ENCODE results near the gene SPDYE18. TPM values are rescaled to one million over a fixed set of nuclear protein-coding genes. Genes with fewer than 3 reads are reported as not detected.
"Not testable (repeated sequence)": the region's sequence is repeated elsewhere in the genome, so short reads cannot be mapped to it uniquely, and the experiment has no call there.

SPDYE18 gene
- total RNA-seq, 1 experiment from 2014 or later = not detected

DNA sequence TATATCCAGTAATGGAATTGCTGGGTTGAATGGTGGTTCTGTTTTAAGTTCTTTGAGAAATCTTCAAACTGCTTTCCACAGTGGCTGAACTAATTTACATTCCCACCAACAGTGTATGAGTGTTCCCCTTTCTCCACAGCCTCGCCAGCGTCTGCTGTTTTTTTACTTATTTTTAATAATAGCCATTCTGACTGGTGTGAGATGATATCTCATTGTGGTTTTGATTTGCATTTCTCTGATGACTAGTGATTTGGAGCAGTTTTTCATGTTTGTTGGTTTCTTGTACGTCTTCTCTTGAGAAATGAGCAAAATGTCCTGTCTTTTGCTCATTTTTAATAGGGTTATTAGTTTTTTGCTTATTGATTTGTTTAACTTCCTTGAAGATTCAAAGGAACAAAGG, 38.1 kb upstream of the SPDYE18 start:
- POLR2A ChIA-PET (ENCODE audit: unreplicated experiment); H3K4me2 ChIP-seq (ENCODE audit: low read length); DNase-seq; H3K9me3 ChIP-seq (ENCODE audit: low read length); H3K27me3 ChIP-seq (ENCODE audit: low read length); H3K9me2 ChIP-seq (replicated peaks; ENCODE audit: low read length); BruUV-seq (replicated peaks); H2AFZ ChIP-seq (ENCODE audit: low read length); H3K9ac ChIP-seq (ENCODE audit: low read length); H3K79me2 ChIP-seq (ENCODE audit: low read length); H3K36me3 ChIP-seq (ENCODE audit: low read depth, low read length); intact Hi-C loops (cut with micrococcal nuclease); ATAC-seq; H3K4me3 ChIP-seq (ENCODE audit: low read length); H3F3A ChIP-seq (ENCODE audit: low read length, unreplicated experiment); H3K27ac ChIP-seq (ENCODE audit: low read length); CTCF ChIA-PET; H3K4me1 ChIP-seq (ENCODE audit: insufficient read depth, low read length); H4K20me1 ChIP-seq (ENCODE audit: low read length): not testable (repeated sequence)

GRCh38 chr7:77092301-77092700, 29.9 kb upstream of the SPDYE18 start:
- ATAC-seq; H3K4me1 ChIP-seq (ENCODE audit: insufficient read depth, low read length); H3K4me3 ChIP-seq (ENCODE audit: low read length); H3K4me2 ChIP-seq (ENCODE audit: low read length); H3K27me3 ChIP-seq (ENCODE audit: low read length); BruUV-seq (replicated peaks); H3K9me2 ChIP-seq (replicated peaks; ENCODE audit: low read length); H3K27ac ChIP-seq (ENCODE audit: low read length); H4K20me1 ChIP-seq (ENCODE audit: low read length); intact Hi-C loops (cut with micrococcal nuclease); H3K9ac ChIP-seq (ENCODE audit: low read length); H3K36me3 ChIP-seq (ENCODE audit: low read depth, low read length); DNase-seq; H3K79me2 ChIP-seq (ENCODE audit: low read length); H2AFZ ChIP-seq (ENCODE audit: low read length); POLR2A ChIA-PET (ENCODE audit: unreplicated experiment); H3K9me3 ChIP-seq (ENCODE audit: low read length); CTCF ChIA-PET; H3F3A ChIP-seq (ENCODE audit: low read length, unreplicated experiment): not testable (repeated sequence)

DNA sequence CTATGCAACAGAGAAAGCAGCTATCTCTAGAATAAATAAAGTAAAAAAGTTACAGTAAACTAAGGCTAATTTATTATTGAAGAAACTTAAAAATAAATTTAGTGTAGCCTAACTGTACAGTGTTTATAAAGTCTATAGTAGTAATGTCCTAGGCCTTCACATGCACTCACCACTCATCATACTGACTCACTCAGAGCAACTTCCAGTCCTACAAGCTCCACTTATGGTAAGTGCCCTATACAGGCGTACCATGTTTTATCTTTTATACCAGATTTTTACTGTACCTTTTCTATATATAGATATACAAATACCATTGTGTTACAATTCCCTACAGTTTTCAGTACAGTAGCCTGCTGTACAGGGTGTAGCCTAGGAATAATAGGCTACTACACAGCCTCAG, 19.8 kb upstream of the SPDYE18 start:
- H3K27me3 ChIP-seq (ENCODE audit: low read length); H4K20me1 ChIP-seq (ENCODE audit: low read length); H3K9me2 ChIP-seq (replicated peaks; ENCODE audit: low read length); BruUV-seq (replicated peaks); intact Hi-C loops (cut with micrococcal nuclease); CTCF ChIA-PET; H3K36me3 ChIP-seq (ENCODE audit: low read depth, low read length); H3K9ac ChIP-seq (ENCODE audit: low read length); ATAC-seq; H3K9me3 ChIP-seq (ENCODE audit: low read length); H3K79me2 ChIP-seq (ENCODE audit: low read length); H2AFZ ChIP-seq (ENCODE audit: low read length); H3K4me3 ChIP-seq (ENCODE audit: low read length); POLR2A ChIA-PET (ENCODE audit: unreplicated experiment); H3F3A ChIP-seq (ENCODE audit: low read length, unreplicated experiment); H3K4me2 ChIP-seq (ENCODE audit: low read length); DNase-seq; H3K27ac ChIP-seq (ENCODE audit: low read length): not testable (repeated sequence)
- peaks cover 11% of the 10 kb centered on the region; the same call in 1 of the 2 replicates for H3K4me1 ChIP-seq (ENCODE audit: insufficient read depth, low read length)

DNA sequence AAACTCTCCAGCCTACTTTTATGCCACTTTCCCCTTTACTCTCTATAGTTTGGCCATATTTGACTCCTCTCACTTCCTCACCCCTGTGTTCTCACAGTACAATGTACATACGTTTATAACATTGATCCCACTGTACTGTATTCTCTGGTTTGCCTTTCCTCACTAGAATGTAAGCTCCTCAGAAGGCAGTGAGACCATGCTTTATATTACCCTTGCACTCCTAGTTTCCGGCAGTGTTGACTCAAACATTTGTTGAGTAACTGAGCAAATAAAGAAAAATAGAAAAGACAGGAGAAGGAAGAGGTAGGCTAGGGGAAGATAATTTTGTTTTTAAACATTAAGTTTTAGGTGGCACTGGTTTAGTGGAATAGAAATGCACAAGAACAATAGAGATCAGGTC, 17.9 kb upstream of the SPDYE18 start:
- H3K27me3 ChIP-seq (ENCODE audit: low read length); H3K36me3 ChIP-seq (ENCODE audit: low read depth, low read length); H4K20me1 ChIP-seq (ENCODE audit: low read length); BruUV-seq (replicated peaks); POLR2A ChIA-PET (ENCODE audit: unreplicated experiment); H3K9me3 ChIP-seq (ENCODE audit: low read length); intact Hi-C loops (cut with micrococcal nuclease); H3K9me2 ChIP-seq (replicated peaks; ENCODE audit: low read length); CTCF ChIA-PET; H3K9ac ChIP-seq (ENCODE audit: low read length); H3F3A ChIP-seq (ENCODE audit: low read length, unreplicated experiment); H3K79me2 ChIP-seq (ENCODE audit: low read length); H3K4me3 ChIP-seq (ENCODE audit: low read length); DNase-seq; H2AFZ ChIP-seq (ENCODE audit: low read length): not testable (repeated sequence)
- peak; percentile 89 for ATAC-seq
- Histone ChIP-seq H3K4me1 (ENCODE audit: insufficient read depth, low read length) (peaks cover 11% of the 10 kb centered on the region; the same call in 1 of the 2 replicates), H3K27ac (ENCODE audit: low read length) (peak overlapping the region; percentile 71), H3K4me2 (ENCODE audit: low read length) (peak overlapping the region; percentile 50; the same call in 1 of the 2 replicates)

DNA sequence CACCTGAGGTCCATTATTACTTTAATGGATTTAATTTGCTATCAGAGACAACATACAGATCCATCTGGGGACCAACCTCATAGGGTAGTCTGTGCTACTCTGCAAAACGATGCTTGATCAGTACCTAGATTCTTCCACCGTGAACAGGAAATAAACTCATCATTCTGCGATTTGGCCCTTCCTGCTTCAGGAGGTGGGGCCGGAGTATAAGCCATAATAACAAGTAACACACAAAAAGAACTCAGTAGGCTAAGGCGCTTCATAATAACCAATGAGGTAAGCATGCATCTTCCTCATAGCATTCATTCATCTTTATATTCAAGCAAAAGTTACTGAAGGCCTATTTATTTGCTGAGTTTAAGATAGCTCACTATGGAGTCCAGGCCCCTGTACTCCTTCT, 17.3 kb upstream of the SPDYE18 start:
- BruUV-seq (replicated peaks); H3K9ac ChIP-seq (ENCODE audit: low read length); H4K20me1 ChIP-seq (ENCODE audit: low read length); H3K9me3 ChIP-seq (ENCODE audit: low read length); CTCF ChIA-PET; POLR2A ChIA-PET (ENCODE audit: unreplicated experiment); H3K27me3 ChIP-seq (ENCODE audit: low read length); H3F3A ChIP-seq (ENCODE audit: low read length, unreplicated experiment); H3K4me2 ChIP-seq (ENCODE audit: low read length); H3K4me3 ChIP-seq (ENCODE audit: low read length); H3K36me3 ChIP-seq (ENCODE audit: low read depth, low read length); H3K79me2 ChIP-seq (ENCODE audit: low read length); H3K9me2 ChIP-seq (replicated peaks; ENCODE audit: low read length); intact Hi-C loops (cut with micrococcal nuclease); H2AFZ ChIP-seq (ENCODE audit: low read length): not testable (repeated sequence)
- Histone ChIP-seq H3K27ac (ENCODE audit: low read length) (peak overlapping the region; percentile 71), H3K4me1 (ENCODE audit: insufficient read depth, low read length) (peaks cover 11% of the 10 kb centered on the region; the same call in 1 of the 2 replicates)
- DNase-seq = peak; percentile 7
- ATAC-seq = peak; percentile 32; the same call in 1 of the 2 replicates

GRCh38 chr7:77079112-77079511, 16.8 kb upstream of the SPDYE18 start:
- H2AFZ ChIP-seq (ENCODE audit: low read length); BruUV-seq (replicated peaks); H3K36me3 ChIP-seq (ENCODE audit: low read depth, low read length); CTCF ChIA-PET; H3K27me3 ChIP-seq (ENCODE audit: low read length); H3K79me2 ChIP-seq (ENCODE audit: low read length); H3K4me2 ChIP-seq (ENCODE audit: low read length); POLR2A ChIA-PET (ENCODE audit: unreplicated experiment); H3K9me3 ChIP-seq (ENCODE audit: low read length); H3F3A ChIP-seq (ENCODE audit: low read length, unreplicated experiment); H3K4me3 ChIP-seq (ENCODE audit: low read length); H4K20me1 ChIP-seq (ENCODE audit: low read length); H3K9me2 ChIP-seq (replicated peaks; ENCODE audit: low read length); H3K9ac ChIP-seq (ENCODE audit: low read length); intact Hi-C loops (cut with micrococcal nuclease): not testable (repeated sequence)
- Histone ChIP-seq H3K4me1 (ENCODE audit: insufficient read depth, low read length) (peaks cover 11% of the 10 kb centered on the region; the same call in 1 of the 2 replicates), H3K27ac (ENCODE audit: low read length) (peak overlapping the region; percentile 71)
- DNase-seq = peak; percentile 1
- ATAC-seq = peak; percentile 48

GRCh38 chr7:77077060-77077459, 14.7 kb upstream of the SPDYE18 start:
- H3F3A ChIP-seq (ENCODE audit: low read length, unreplicated experiment); BruUV-seq (replicated peaks); H2AFZ ChIP-seq (ENCODE audit: low read length); H3K9me2 ChIP-seq (replicated peaks; ENCODE audit: low read length); H3K79me2 ChIP-seq (ENCODE audit: low read length); H4K20me1 ChIP-seq (ENCODE audit: low read length); DNase-seq; H3K27me3 ChIP-seq (ENCODE audit: low read length); H3K36me3 ChIP-seq (ENCODE audit: low read depth, low read length); H3K27ac ChIP-seq (ENCODE audit: low read length); intact Hi-C loops (cut with micrococcal nuclease); H3K9ac ChIP-seq (ENCODE audit: low read length); CTCF ChIA-PET; H3K4me3 ChIP-seq (ENCODE audit: low read length); H3K9me3 ChIP-seq (ENCODE audit: low read length); POLR2A ChIA-PET (ENCODE audit: unreplicated experiment); ATAC-seq; H3K4me2 ChIP-seq (ENCODE audit: low read length): not testable (repeated sequence)
- peaks cover 11% of the 10 kb centered on the region; the same call in 1 of the 2 replicates for H3K4me1 ChIP-seq (ENCODE audit: insufficient read depth, low read length)
